ENCODE data around the gene WDR64.

WDR64 gene

GRCh38 chr1:241778117-241778516 is 126.0 kb downstream of the WDR64 start:
- TF ChIP-seq EZH2phosphoT487 (IDR thresholded peaks at IDR 0.05; ENCODE audit: low read depth) (no peak), CTCF (IDR thresholded peaks at IDR 0.05; ENCODE audit: low read depth, low read length) (no peak)
- Histone ChIP-seq H3K9me3 (ENCODE audit: insufficient read depth, low read length) (no peaks in the 10 kb centered on the region), H3K4me2 (ENCODE audit: low read length) (no peak overlapping the region), H3K27ac (ENCODE audit: low read length) (no peak overlapping the region), H3K36me3 (replicated peaks; ENCODE audit: low read depth, low read length) (no peaks in the 10 kb centered on the region), H3K79me2 (ENCODE audit: low read length) (no peaks in the 10 kb centered on the region), H2AFZ (ENCODE audit: low read depth, low read length) (no peak overlapping the region), H3K9ac (ENCODE audit: low read length) (no peak overlapping the region), H3K4me3 (ENCODE audit: low read length) (no peak overlapping the region), H3K27me3 (ENCODE audit: low read depth, low read length) (peaks cover 21% of the 10 kb centered on the region), H3K4me1 (ENCODE audit: low read length) (0 out of 2 replicates have a peak, but pooled peaks cover 4% of the 10 kb centered on the region), H4K20me1 (ENCODE audit: insufficient read depth, low read length) (no peaks in the 10 kb centered on the region)

- H3K4me3 ChIP-seq (ENCODE audit: low read length): no peak overlapping the region
- no peak overlapping the region for H3K9ac ChIP-seq (ENCODE audit: low read length)
- 0 out of 2 replicates have a peak, but pooled peaks cover 4% of the 10 kb centered on the region for H3K4me1 ChIP-seq (ENCODE audit: low read length)
- TF ChIP-seq CTCF (IDR thresholded peaks at IDR 0.05; ENCODE audit: low read depth, low read length) (no peak), EZH2phosphoT487 (IDR thresholded peaks at IDR 0.05; ENCODE audit: low read depth) (no peak)
- no peaks in the 10 kb centered on the region for H3K9me3 ChIP-seq (ENCODE audit: insufficient read depth, low read length)
- H3K27me3 ChIP-seq (ENCODE audit: low read depth, low read length): peaks cover 11% of the 10 kb centered on the region; the same call in 1 of the 2 replicates
- no peaks in the 10 kb centered on the region for H4K20me1 ChIP-seq (ENCODE audit: insufficient read depth, low read length)
- no peaks in the 10 kb centered on the region for H3K36me3 ChIP-seq (replicated peaks; ENCODE audit: low read depth, low read length)
- no peak overlapping the region for H3K4me2 ChIP-seq (ENCODE audit: low read length)
- H3K79me2 ChIP-seq (ENCODE audit: low read length): no peaks in the 10 kb centered on the region
- no peak overlapping the region for H2AFZ ChIP-seq (ENCODE audit: low read depth, low read length)
- H3K27ac ChIP-seq (ENCODE audit: low read length): no peak overlapping the region
Measured at GRCh38 chr1:241779897-241780296, 127.8 kb downstream of the WDR64 start.

- H3K79me2 ChIP-seq (ENCODE audit: low read length): no peaks in the 10 kb centered on the region
- H3K4me2 ChIP-seq (ENCODE audit: low read length): no peak overlapping the region
- H3K4me1 ChIP-seq (ENCODE audit: low read length): no peaks in the 10 kb centered on the region
- H3K9me3 ChIP-seq (ENCODE audit: insufficient read depth, low read length): no peaks in the 10 kb centered on the region
- no peak overlapping the region for H3K27ac ChIP-seq (ENCODE audit: low read length)
- H2AFZ ChIP-seq (ENCODE audit: low read depth, low read length): no peak overlapping the region
- H3K27me3 ChIP-seq (ENCODE audit: low read depth, low read length): peaks cover 6% of the 10 kb centered on the region
- H3K4me3 ChIP-seq (ENCODE audit: low read length): no peak overlapping the region
- H4K20me1 ChIP-seq (ENCODE audit: insufficient read depth, low read length): no peaks in the 10 kb centered on the region
- no peaks in the 10 kb centered on the region for H3K36me3 ChIP-seq (replicated peaks; ENCODE audit: low read depth, low read length)
- no peak overlapping the region for H3K9ac ChIP-seq (ENCODE audit: low read length)
- TF ChIP-seq CTCF (IDR thresholded peaks at IDR 0.05; ENCODE audit: low read depth, low read length): no peak
- TF ChIP-seq EZH2phosphoT487 (IDR thresholded peaks at IDR 0.05; ENCODE audit: low read depth): no peak
Measured at GRCh38 chr1:241782396-241782795, 130.3 kb downstream of the WDR64 start.

GRCh38 chr1:241787691-241788090 is 135.6 kb downstream of the WDR64 start:
- H3K4me2 ChIP-seq (ENCODE audit: low read length): no peak overlapping the region
- peaks cover 17% of the 10 kb centered on the region for H3K27me3 ChIP-seq (ENCODE audit: low read depth, low read length)
- H3K4me1 ChIP-seq (ENCODE audit: low read length): no peaks in the 10 kb centered on the region
- H4K20me1 ChIP-seq (ENCODE audit: insufficient read depth, low read length): no peaks in the 10 kb centered on the region
- no peaks in the 10 kb centered on the region for H3K36me3 ChIP-seq (replicated peaks; ENCODE audit: low read depth, low read length)
- H2AFZ ChIP-seq (ENCODE audit: low read depth, low read length): no peak overlapping the region
- H3K4me3 ChIP-seq (ENCODE audit: low read length): no peak overlapping the region
- TF ChIP-seq CTCF (IDR thresholded peaks at IDR 0.05; ENCODE audit: low read depth, low read length): no peak
- TF ChIP-seq EZH2phosphoT487 (IDR thresholded peaks at IDR 0.05; ENCODE audit: low read depth): no peak
- H3K27ac ChIP-seq (ENCODE audit: low read length): no peak overlapping the region
- no peak overlapping the region for H3K9ac ChIP-seq (ENCODE audit: low read length)
- no peaks in the 10 kb centered on the region for H3K9me3 ChIP-seq (ENCODE audit: insufficient read depth, low read length)
- no peaks in the 10 kb centered on the region for H3K79me2 ChIP-seq (ENCODE audit: low read length)

Measured in OCI-LY3 (cell line).